Mesendoderm (in vitro differentiated cells): ENCODE data around the gene TMCC2.
A peak's percentile ranks its signal among the peaks of the same experiment; 100 is the strongest.
"Not testable (repeated sequence)": the region's sequence is repeated elsewhere in the genome, so short reads cannot be mapped to it uniquely, and the experiment has no call there.

ENCODE experiments used
- DNase-seq: peaks from one replicate; pipeline ENCODE4 v3.0.0; 2013
- H2AK5ac ChIP-seq: 2 replicates; pipeline ENCODE4 v1.6.1; 2013; ENCODE audit warnings: low read length, inconsistent platforms
- H2BK120ac ChIP-seq: 2 replicates; pipeline ENCODE4 v1.6.1; 2013; ENCODE audit warnings: low read depth, mild to moderate bottlenecking, low read length, moderate library complexity, mixed read lengths
- H2BK15ac ChIP-seq: replicated peaks from 2 replicates; pipeline ENCODE4 v1.6.1; 2013; ENCODE audit warnings: low read depth, mild to moderate bottlenecking, moderate library complexity
- H2BK5ac ChIP-seq: 2 replicates; pipeline ENCODE4 v1.6.1; 2013; ENCODE audit warnings: low read length, inconsistent platforms
- H3K18ac ChIP-seq: 2 replicates; pipeline ENCODE4 v1.6.1; 2013; ENCODE audit warnings: mild to moderate bottlenecking, low read length, mixed read lengths
- H3K23ac ChIP-seq: one replicate; pipeline ENCODE4 v1.6.1; 2013; ENCODE audit warnings: low read length
- H3K27ac ChIP-seq: 2 replicates; pipeline ENCODE4 v1.5.1; 2013; ENCODE audit warnings: low read depth, mild to moderate bottlenecking, inconsistent platforms, low read length, moderate library complexity
- H3K27me3 ChIP-seq: 2 replicates; pipeline ENCODE4 v1.6.1; 2013; ENCODE audit warnings: low read length, control low read depth, mild to moderate bottlenecking, inconsistent platforms; ENCODE audit not compliant: insufficient read depth, poor library complexity
- H3K36me3 ChIP-seq: 2 replicates; pipeline ENCODE4 v1.6.1; 2013; ENCODE audit warnings: low read length, inconsistent platforms; ENCODE audit not compliant: control insufficient read depth, insufficient read depth
- H3K4ac ChIP-seq: one replicate; pipeline ENCODE4 v1.6.1; 2013; ENCODE audit warnings: low read depth, mild to moderate bottlenecking, low read length, moderate library complexity
- H3K4me1 ChIP-seq: 2 replicates; pipeline ENCODE4 v1.6.1; 2013; ENCODE audit warnings: low read depth, low read length, inconsistent platforms; ENCODE audit not compliant: control insufficient read depth
- H3K4me2 ChIP-seq: 2 replicates; pipeline ENCODE4 v1.6.1; 2013; ENCODE audit warnings: low read length
- H3K4me3 ChIP-seq: 2 replicates; pipeline ENCODE4 v1.5.1; 2013; ENCODE audit warnings: mild to moderate bottlenecking, low read length
- H3K56ac ChIP-seq: one replicate; pipeline ENCODE4 v1.6.1; 2013; ENCODE audit warnings: low read length
- H3K79me1 ChIP-seq: 2 replicates; pipeline ENCODE4 v1.6.1; 2013; ENCODE audit warnings: low read length, inconsistent platforms
- H3K79me2 ChIP-seq: 2 replicates; pipeline ENCODE4 v1.6.1; 2013; ENCODE audit warnings: mild to moderate bottlenecking, low read length; ENCODE audit not compliant: control insufficient read depth, insufficient read depth
- H3K9ac ChIP-seq: 2 replicates; pipeline ENCODE4 v1.6.1; 2013; ENCODE audit warnings: low read length, inconsistent platforms
- H4K5ac ChIP-seq: one replicate; pipeline ENCODE4 v1.6.1; 2013; ENCODE audit warnings: low read length
- H4K8ac ChIP-seq: one replicate; pipeline ENCODE4 v1.6.1; 2013; ENCODE audit warnings: low read depth, mild to moderate bottlenecking, control low read depth, low read length, moderate library complexity
- WGBS: extraction: QIAGEN DNeasy Blood & Tissue Kit; methylation state at CpG from one replicate; pipeline ENCODE4 v1.1.7; 2013; ENCODE audit warnings: low lambda C conversion rate, missing lambda C conversion rate; ENCODE audit not compliant: insufficient coverage; ENCODE audit errors: extremely low coverage; 5-methylcytosine and 5-hydroxymethylcytosine counted together

Gene TMCC2

GRCh38 chr1:205232945-205233397 is 5.2 kb downstream of the TMCC2 start:
- no peak overlapping the region for H2BK5ac ChIP-seq
- H3K27ac ChIP-seq: no peak overlapping the region
- no peaks in the 10 kb centered on the region for H3K36me3 ChIP-seq
- H3K23ac ChIP-seq: peak overlapping the region; percentile 24
- no peak overlapping the region for H3K4ac ChIP-seq
- no peaks in the 10 kb centered on the region for H3K79me1 ChIP-seq
- no CpG with 5 or more reads among the region's 3 CpGs for WGBS
- no peaks in the 10 kb centered on the region for H3K79me2 ChIP-seq
- H3K18ac ChIP-seq: no peak overlapping the region
- DNase-seq: no peak
- H3K4me1 ChIP-seq: no peaks in the 10 kb centered on the region
- no peak overlapping the region for H3K56ac ChIP-seq
- H2BK15ac ChIP-seq: no peak overlapping the region
- H3K4me2 ChIP-seq: no peak overlapping the region
- H4K5ac ChIP-seq: no peak overlapping the region
- no peak overlapping the region for H4K8ac ChIP-seq
- no peak overlapping the region for H3K4me3 ChIP-seq
- no peak overlapping the region for H2BK120ac ChIP-seq
- no peak overlapping the region for H2AK5ac ChIP-seq
- no peaks in the 10 kb centered on the region for H3K27me3 ChIP-seq
- no peak overlapping the region for H3K9ac ChIP-seq

- not testable (repeated sequence) for H3K27me3 ChIP-seq, H3K23ac ChIP-seq, H4K8ac ChIP-seq, H3K4me1 ChIP-seq, H3K18ac ChIP-seq, H3K36me3 ChIP-seq, H3K4me2 ChIP-seq, H3K4me3 ChIP-seq, H3K4ac ChIP-seq, H3K27ac ChIP-seq, H2AK5ac ChIP-seq, H3K9ac ChIP-seq, H4K5ac ChIP-seq, H2BK15ac ChIP-seq, H2BK120ac ChIP-seq, H3K56ac ChIP-seq, H3K79me1 ChIP-seq, DNase-seq, H2BK5ac ChIP-seq, H3K79me2 ChIP-seq
- no CpG with 5 or more reads among the region's 7 CpGs for WGBS
Measured at GRCh38 chr1:205233986-205234385, 6.2 kb downstream of the TMCC2 start.

- Histone ChIP-seq H3K56ac (no peak overlapping the region), H4K5ac (no peak overlapping the region), H2AK5ac (no peak overlapping the region), H3K4me3 (no peak overlapping the region), H2BK120ac (no peak overlapping the region), H3K23ac (no peak overlapping the region), H3K4me2 (no peak overlapping the region), H3K4me1 (no peaks in the 10 kb centered on the region), H3K36me3 (no peaks in the 10 kb centered on the region), H3K27me3 (no peaks in the 10 kb centered on the region), H3K79me2 (no peaks in the 10 kb centered on the region), H3K4ac (no peak overlapping the region), H2BK5ac (no peak overlapping the region), H3K9ac (no peak overlapping the region), H4K8ac (no peak overlapping the region), H3K79me1 (no peaks in the 10 kb centered on the region), H3K18ac (no peak overlapping the region), H2BK15ac (no peak overlapping the region), H3K27ac (no peak overlapping the region)
- DNase-seq: no peak
- no CpG with 5 or more reads among the region's 6 CpGs for WGBS
Measured at GRCh38 chr1:205235951-205236350, 8.2 kb downstream of the TMCC2 start.

GRCh38 chr1:205236526-205236925 is 8.8 kb downstream of the TMCC2 start:
- DNase-seq: no peak
- H3K4me1 ChIP-seq: no peaks in the 10 kb centered on the region
- no peaks in the 10 kb centered on the region for H3K79me2 ChIP-seq
- no peak overlapping the region for H4K5ac ChIP-seq
- WGBS: no CpG with 5 or more reads among the region's 8 CpGs
- no peaks in the 10 kb centered on the region for H3K79me1 ChIP-seq
- no peak overlapping the region for H2BK15ac ChIP-seq
- no peaks in the 10 kb centered on the region for H3K27me3 ChIP-seq
- no peak overlapping the region for H3K23ac ChIP-seq
- H4K8ac ChIP-seq: no peak overlapping the region
- H3K56ac ChIP-seq: no peak overlapping the region
- H3K9ac ChIP-seq: no peak overlapping the region
- H3K18ac ChIP-seq: no peak overlapping the region
- H2AK5ac ChIP-seq: no peak overlapping the region
- no peak overlapping the region for H3K4me3 ChIP-seq
- no peak overlapping the region for H2BK5ac ChIP-seq
- H3K27ac ChIP-seq: no peak overlapping the region
- no peak overlapping the region for H3K4ac ChIP-seq
- H3K4me2 ChIP-seq: no peak overlapping the region
- no peaks in the 10 kb centered on the region for H3K36me3 ChIP-seq
- H2BK120ac ChIP-seq: no peak overlapping the region

DNA sequence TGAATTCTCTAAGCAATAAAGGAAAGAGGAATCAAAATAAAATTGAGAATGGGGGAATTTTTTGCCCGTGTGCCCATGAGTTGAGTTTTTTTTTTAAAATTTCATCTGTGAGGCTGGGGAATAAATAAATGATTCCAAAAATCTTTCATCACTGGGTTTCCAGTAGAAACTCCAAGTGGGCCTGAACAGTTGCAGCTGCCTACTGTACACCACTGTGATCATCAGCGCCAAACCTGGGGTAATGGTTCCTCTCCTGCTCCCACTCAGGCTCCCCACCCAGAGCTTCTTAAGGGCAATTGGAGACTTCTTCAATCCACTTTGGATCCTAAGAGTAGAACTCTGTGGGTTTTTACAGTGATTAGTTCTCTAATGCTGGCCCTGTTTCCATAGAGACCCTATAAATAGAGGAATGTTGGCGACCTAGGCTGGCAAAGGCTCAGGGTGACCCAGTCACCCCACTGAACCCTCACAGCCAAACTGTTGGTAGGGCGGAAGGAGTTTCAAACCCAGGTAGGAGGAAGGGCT is 9.3 kb downstream of the TMCC2 start:
- no peak overlapping the region for H3K4me3 ChIP-seq
- H4K8ac ChIP-seq: no peak overlapping the region
- DNase-seq: no peak
- H2BK5ac ChIP-seq: no peak overlapping the region
- H3K27me3 ChIP-seq: no peaks in the 10 kb centered on the region
- no peak overlapping the region for H3K23ac ChIP-seq
- no peak overlapping the region for H3K9ac ChIP-seq
- no peaks in the 10 kb centered on the region for H3K79me1 ChIP-seq
- H3K18ac ChIP-seq: no peak overlapping the region
- no peak overlapping the region for H3K4ac ChIP-seq
- no peaks in the 10 kb centered on the region for H3K4me1 ChIP-seq
- H2AK5ac ChIP-seq: no peak overlapping the region
- H3K4me2 ChIP-seq: no peak overlapping the region
- no peaks in the 10 kb centered on the region for H3K36me3 ChIP-seq
- no peaks in the 10 kb centered on the region for H3K79me2 ChIP-seq
- no peak overlapping the region for H3K56ac ChIP-seq
- H3K27ac ChIP-seq: no peak overlapping the region
- H2BK15ac ChIP-seq: no peak overlapping the region
- no CpG with 5 or more reads among the region's 4 CpGs for WGBS
- no peak overlapping the region for H4K5ac ChIP-seq
- no peak overlapping the region for H2BK120ac ChIP-seq
